ENCODE measurements around the gene HPSE2. TPM values are rescaled to one million over a fixed set of nuclear protein-coding genes. Genes with fewer than 3 reads are reported as not detected.

Gene HPSE2
- polyA plus RNA-seq, 4 donors = 0.60 to 1.9 (median 1.2) TPM

GRCh38 chr10:98636921-98637329, 598.7 kb downstream of the HPSE2 start:
- DNase-seq (ENCODE audit: low read depth in 4 of 4, low spot score in 3 of 4) = no peak

GRCh38 chr10:98632456-98633150, 603.0 kb downstream of the HPSE2 start:
- no peak for DNase-seq (ENCODE audit: low read depth in 4 of 4, low spot score in 3 of 4)

GRCh38 chr10:98628206-98628605, 607.4 kb downstream of the HPSE2 start:
- no peak for DNase-seq (ENCODE audit: low read depth in 4 of 4, low spot score in 3 of 4)

- no peak for DNase-seq (ENCODE audit: low read depth in 4 of 4, low spot score in 3 of 4)
Observed at GRCh38 chr10:98627711-98628110, 607.9 kb downstream of the HPSE2 start.

- DNase-seq (ENCODE audit: low read depth in 4 of 4, low spot score in 3 of 4) = no peak
Observed at GRCh38 chr10:98624963-98625362, 610.7 kb downstream of the HPSE2 start.

GRCh38 chr10:98623176-98623575, 612.5 kb downstream of the HPSE2 start:
- DNase-seq (ENCODE audit: low read depth in 4 of 4, low spot score in 3 of 4) = no peak

- DNase-seq (ENCODE audit: low read depth in 4 of 4, low spot score in 3 of 4) = no peak
Observed at GRCh38 chr10:98621630-98622029, 614.0 kb downstream of the HPSE2 start.

- no peak for DNase-seq (ENCODE audit: low read depth in 4 of 4, low spot score in 3 of 4)
Observed at GRCh38 chr10:98620503-98620902, 615.1 kb downstream of the HPSE2 start.

GRCh38 chr10:98619446-98619845, 616.2 kb downstream of the HPSE2 start:
- DNase-seq (ENCODE audit: low read depth in 4 of 4, low spot score in 3 of 4) = no peak

GRCh38 chr10:98617906-98618520, 617.6 kb downstream of the HPSE2 start:
- no peak for DNase-seq (ENCODE audit: low read depth in 4 of 4, low spot score in 3 of 4)

- no peak for DNase-seq (ENCODE audit: low read depth in 4 of 4, low spot score in 3 of 4)
Observed at GRCh38 chr10:98613446-98613845, 622.2 kb downstream of the HPSE2 start.

GRCh38 chr10:98611436-98611835, 624.2 kb downstream of the HPSE2 start:
- no peak for DNase-seq (ENCODE audit: low read depth in 4 of 4, low spot score in 3 of 4)

GRCh38 chr10:98610836-98611235, 624.8 kb downstream of the HPSE2 start:
- peak in 1 of 4 donors; percentile 11 for DNase-seq (ENCODE audit: low read depth in 4 of 4, low spot score in 3 of 4)

- no peak for DNase-seq (ENCODE audit: low read depth in 4 of 4, low spot score in 3 of 4)
Observed at GRCh38 chr10:98610301-98610700, 625.4 kb downstream of the HPSE2 start.

GRCh38 chr10:98609265-98609664, 626.4 kb downstream of the HPSE2 start:
- DNase-seq (ENCODE audit: low read depth in 4 of 4, low spot score in 3 of 4) = no peak

GRCh38 chr10:98608411-98608810, 627.2 kb downstream of the HPSE2 start:
- DNase-seq (ENCODE audit: low read depth in 4 of 4, low spot score in 3 of 4) = no peak

- DNase-seq (ENCODE audit: low read depth in 4 of 4, low spot score in 3 of 4) = no peak
Observed at GRCh38 chr10:98602224-98602623, 633.4 kb downstream of the HPSE2 start.

GRCh38 chr10:98599032-98599610, 636.5 kb downstream of the HPSE2 start:
- DNase-seq (ENCODE audit: low read depth in 4 of 4, low spot score in 3 of 4) = no peak

- DNase-seq (ENCODE audit: low read depth in 4 of 4, low spot score in 3 of 4) = no peak
Observed at GRCh38 chr10:98596404-98596803, 639.2 kb downstream of the HPSE2 start.

GRCh38 chr10:98589691-98590090, 646.0 kb downstream of the HPSE2 start:
- no peak for DNase-seq (ENCODE audit: low read depth in 4 of 4, low spot score in 3 of 4)

GRCh38 chr10:98589007-98589406, 646.6 kb downstream of the HPSE2 start:
- no peak for DNase-seq (ENCODE audit: low read depth in 4 of 4, low spot score in 3 of 4)
